Ovary (tissue), 9 donors: ENCODE measurements around the gene GSK3B. TPM values are rescaled to one million over a fixed set of nuclear protein-coding genes. Genes with fewer than 3 reads are reported as not detected.

Experiments
- DNase-seq, 5 donors: peaks; one replicate each; pipeline ENCODE4 v3.0.0-alpha.2; 2019 to 2020
- H3K27ac ChIP-seq, 2 donors: fragments of 200-600 bp; one replicate each; pipeline versions ENCODE4 v1.5.1 to v1.8.0; 2019 to 2022
- H3K27me3 ChIP-seq: fragments of 200-600 bp; one replicate; pipeline ENCODE4 v1.8.0; 2022
- H3K36me3 ChIP-seq: fragments of 200-600 bp; sonication (generic); one replicate; pipeline ENCODE4 v1.5.1; 2019
- H3K4me1 ChIP-seq: one replicate; pipeline ENCODE4 v1.8.1; 2013; ENCODE audit warnings: mild to moderate bottlenecking, moderate library complexity; ENCODE audit not compliant: insufficient read depth
- H3K4me3 ChIP-seq: fragments of 200-600 bp; sonication (generic); one replicate; pipeline ENCODE4 v1.5.1; 2017
- H3K9me3 ChIP-seq, 2 donors: fragments of 200-600 bp in 1 of 2; sonication (generic) in 1 of 2; one replicate each; pipeline versions ENCODE4 v1.5.1 to v1.8.1; 2013 to 2019; ENCODE audit warnings: mild to moderate bottlenecking in 1 of 2, moderate library complexity in 1 of 2
- CTCF ChIP-seq, 3 donors: fragments of 450-650 bp in 2 of 3; fragments of 200-600 bp in 1 of 3; IDR thresholded peaks; one replicate each; pipeline versions ENCODE4 v1.5.1 to v1.8.0; 2016 to 2022; ENCODE audit warnings: antibody characterized with exemption in 3 of 3, mild to moderate bottlenecking in 1 of 3
- EP300 ChIP-seq: sonication (generic); formaldehyde crosslinking; IDR thresholded peaks from one replicate; pipeline ENCODE4 v1.6.1; 2017; ENCODE audit warnings: antibody characterized with exemption
- POLR2A ChIP-seq: fragments of 450-650 bp; IDR thresholded peaks from one replicate; pipeline ENCODE4 v1.6.1; 2017; ENCODE audit warnings: antibody characterized with exemption, mild to moderate bottlenecking, moderate library complexity
- WGBS, 3 donors: extraction: QIAGEN DNeasy Blood & Tissue Kit in 1 of 3; methylation state at CpG; one replicate each; pipeline versions ENCODE4 v1.1.5 to v1.1.7; 2013 to 2017; 5-methylcytosine and 5-hydroxymethylcytosine counted together
- intact Hi-C, 4 donors: fragments of 100-400 bp; cut with DNase I; formaldehyde crosslinking; loops; one replicate each; pipeline versions ENCODE4 v1.11.0 to v1.15.1; 2022 to 2023
- polyA plus RNA-seq, 2 donors: library from polyadenylated mRNA; stranded (reverse); fragments of 200-250 nt in 1 of 2; fragments of 350-450 nt in 1 of 2; fragmentation: Illumina TruSeq in 1 of 2; extraction: RNeasy Lipid Tissue Mini Kit (QIAGEN cat#74804) in 1 of 2; gene quantifications; one replicate each; pipeline ENCODE4 v1.2.3, GENCODE V29; 2013 to 2014
- total RNA-seq, 7 donors: library from RNA; depleted of rRNA in 2 of 7; stranded (reverse); fragments of >200 nt in 2 of 7; fragmentation: NEBNext Ultra II Directional in 3 of 7; extraction: Animal tissue kit (Norgen Biotek cat#: 25700) in 3 of 7; gene quantifications; one replicate each; pipeline versions ENCODE4 v1.1.0 to v1.2.4, GENCODE V29; 2016 to 2023
- donor health status: DM: no; HTN: no; CAD: no; lungs with moderate emphysema.
- donor health status: DM: no; HTN: no; CAD: no.
- donor health status: Bipolar disorder and iron deficiency.
- donor health status: DM: yes; HTN: yes; CAD: no.
- donor health status: DM: no; HTN: no; CAD: no.
- donor health status: DM: yes; HTN: yes; CAD: no.

The GSK3B gene
- total and polyA plus RNA-seq, 9 donors, result 8.3 to 38.4 (median 25.3) TPM

- H3K36me3 ChIP-seq, result no peaks in the 10 kb centered on the region
- DNase-seq, result no peak
- no peaks in the 10 kb centered on the region for H3K4me1 ChIP-seq
- no peaks in the 10 kb centered on the region for H3K27me3 ChIP-seq
- TF ChIP-seq CTCF (IDR thresholded peaks at IDR 0.05), result no peak
- TF ChIP-seq POLR2A, result no peak
- no peak for TF ChIP-seq EP300
- intact Hi-C loops, result no loop called here
- 100% methylated on average over 1 of the region's 1 CpG for WGBS, 3 donors
- no peak overlapping the region for H3K4me3 ChIP-seq
- no peak overlapping the region for H3K27ac ChIP-seq
- peaks cover 0 to 2% of the 10 kb centered on the region in 2 donors for H3K9me3 ChIP-seq
These were observed 210.6 kb downstream of the GSK3B start for GRCh38 chr3:119883461-119884160.

- H3K4me1 ChIP-seq, result no peaks in the 10 kb centered on the region
- no peaks in the 10 kb centered on the region for H3K9me3 ChIP-seq
- TF ChIP-seq EP300 (no peak), CTCF (IDR thresholded peaks at IDR 0.05) (no peak), POLR2A (no peak)
- intact Hi-C loops, result no loop called here
- WGBS, 3 donors, result 96 to 98% (median 96%) methylated on average over 1 of the region's 1 CpG
- DNase-seq, result no peak
- H3K27me3 ChIP-seq, result no peaks in the 10 kb centered on the region
- H3K27ac ChIP-seq, result no peak overlapping the region
- no peak overlapping the region for H3K4me3 ChIP-seq
- no peaks in the 10 kb centered on the region for H3K36me3 ChIP-seq
These were observed 213.3 kb downstream of the GSK3B start for GRCh38 chr3:119880966-119881365.

- Histone ChIP-seq H3K4me1 (no peaks in the 10 kb centered on the region), H3K36me3 (no peaks in the 10 kb centered on the region), H3K9me3 (no peaks in the 10 kb centered on the region), H3K27me3 (no peaks in the 10 kb centered on the region), H3K4me3 (no peak overlapping the region), H3K27ac (no peak overlapping the region)
- TF ChIP-seq EP300 (no peak), CTCF (IDR thresholded peaks at IDR 0.05) (no peak), POLR2A (no peak)
- intact Hi-C loops, result no loop called here
- WGBS, 3 donors, result 90 to 92% (median 92%) methylated on average over 2 of the region's 2 CpGs
- DNase-seq, result no peak
These were observed 220.6 kb downstream of the GSK3B start for GRCh38 chr3:119873646-119874045.

GRCh38 chr3:119872773-119873172, 221.5 kb downstream of the GSK3B start:
- WGBS, 3 donors, result 72 to 87% (median 78%) methylated on average over 2 of the region's 2 CpGs
- no peaks in the 10 kb centered on the region for H3K9me3 ChIP-seq
- no peak overlapping the region for H3K4me3 ChIP-seq
- TF ChIP-seq CTCF (IDR thresholded peaks at IDR 0.05) (no peak), POLR2A (no peak), EP300 (no peak)
- H3K36me3 ChIP-seq, result no peaks in the 10 kb centered on the region
- no peaks in the 10 kb centered on the region for H3K27me3 ChIP-seq
- H3K4me1 ChIP-seq, result no peaks in the 10 kb centered on the region
- DNase-seq, result no peak
- intact Hi-C loops, result no loop called here
- no peak overlapping the region for H3K27ac ChIP-seq
